ENCODE measurements around the gene SLC7A6.
A peak's percentile ranks its signal among the peaks of the same experiment; 100 is the strongest.

SLC7A6 gene

GRCh38 chr16:68257906-68258800, 6.2 kb upstream of the SLC7A6 start:
- peak; percentile 84 for DNase-seq

GRCh38 chr16:68259007-68259825, 5.1 kb upstream of the SLC7A6 start:
- DNase-seq, result peak; percentile 62

GRCh38 chr16:68263559-68264127, 683 bp upstream of the SLC7A6 start:
- no peak for DNase-seq

GRCh38 chr16:68265078-68265920, 973 bp downstream of the SLC7A6 start:
- peak; percentile 56 for DNase-seq

GRCh38 chr16:68267612-68268405, 3.5 kb downstream of the SLC7A6 start:
- no peak for DNase-seq

GRCh38 chr16:68269793-68270192, 5.5 kb downstream of the SLC7A6 start:
- no peak for DNase-seq

GRCh38 chr16:68270353-68270752, 6.0 kb downstream of the SLC7A6 start:
- no peak for DNase-seq

GRCh38 chr16:68272507-68273209, 8.3 kb downstream of the SLC7A6 start:
- no peak for DNase-seq

GRCh38 chr16:68273459-68273858, 9.1 kb downstream of the SLC7A6 start:
- no peak for DNase-seq

- DNase-seq, result no peak
Observed at GRCh38 chr16:68273896-68274295, 9.6 kb downstream of the SLC7A6 start.

- DNase-seq, result no peak
Observed at GRCh38 chr16:68274441-68274840, 10.1 kb downstream of the SLC7A6 start.

GRCh38 chr16:68275611-68276191, 11.4 kb downstream of the SLC7A6 start:
- DNase-seq, result no peak

GRCh38 chr16:68276223-68276622, 11.9 kb downstream of the SLC7A6 start:
- DNase-seq, result no peak

- peak; percentile 27 for DNase-seq
Observed at GRCh38 chr16:68279726-68280558, 15.6 kb downstream of the SLC7A6 start.

GRCh38 chr16:68281368-68282063, 17.2 kb downstream of the SLC7A6 start:
- no peak for DNase-seq

- no peak for DNase-seq
Observed at GRCh38 chr16:68282064-68282452, 17.7 kb downstream of the SLC7A6 start.

GRCh38 chr16:68283346-68283745, 19.0 kb downstream of the SLC7A6 start:
- DNase-seq, result peak; percentile 29

GRCh38 chr16:68283801-68284598, 19.7 kb downstream of the SLC7A6 start:
- DNase-seq, result no peak

All from suppressor macrophage treated with lipopolysaccharide for 4 hours (primary cell).